Adrenal gland (tissue), 12 donors: ENCODE data around the gene GLRX. TPM values are rescaled to one million over a fixed set of nuclear protein-coding genes. Genes with fewer than 3 reads are reported as not detected.
"Not testable (repeated sequence)": the region's sequence is repeated elsewhere in the genome, so short reads cannot be mapped to it uniquely, and the experiment has no call there.

Source experiments
- DNase-seq, 7 donors: peaks; one replicate each; pipeline ENCODE4 v3.0.0-alpha.2; 2019 to 2020
- H3K27ac ChIP-seq, 5 donors: fragments of 200-600 bp; sonication (generic) in 4 of 5; 1 replicate in 3 of 5; 2 replicates in 2 of 5; pipeline versions ENCODE4 v1.5.1 to v1.8.0; 2016 to 2020; ENCODE audit warnings: mild to moderate bottlenecking in 1 of 5
- H3K27me3 ChIP-seq: fragments of 200-600 bp; 2 replicates; pipeline ENCODE4 v1.8.0; 2021
- H3K36me3 ChIP-seq, 2 donors: fragments of 200-600 bp; replicated peaks in 1 of 2; 1 replicate in 1 of 2; 2 replicates in 1 of 2; pipeline versions ENCODE4 v1.5.1 to v1.8.0; 2018 to 2022
- H3K4me1 ChIP-seq, 2 donors: fragments of 200-600 bp; replicated peaks in 1 of 2; 1 replicate in 1 of 2; 2 replicates in 1 of 2; pipeline versions ENCODE4 v1.5.1 to v1.8.0; 2018 to 2021
- H3K4me3 ChIP-seq, 4 donors: fragments of 200-600 bp; sonication (generic) in 3 of 4; one replicate each; pipeline ENCODE4 v1.5.1; 2016 to 2018
- H3K9me3 ChIP-seq, 3 donors: fragments of 200-600 bp; sonication (generic) in 1 of 3; replicated peaks in 1 of 3; 1 replicate in 2 of 3; 2 replicates in 1 of 3; pipeline versions ENCODE4 v1.5.1 to v1.8.0; 2016 to 2021
- POLR2A ChIP-seq, 2 donors: fragments of 450-650 bp; IDR thresholded peaks; one replicate each; pipeline ENCODE4 v1.6.1; 2017; ENCODE audit warnings: antibody characterized with exemption in 2 of 2, mild to moderate bottlenecking in 2 of 2, moderate library complexity in 1 of 2
- WGBS, 4 donors: extraction: QIAGEN DNeasy Blood & Tissue Kit in 2 of 4; methylation state at CpG; one replicate each; pipeline versions ENCODE4 v1.1.5 to v1.1.7; 2013 to 2017; 5-methylcytosine and 5-hydroxymethylcytosine counted together
- intact Hi-C, 2 donors: fragments of 100-400 bp; cut with DNase I; formaldehyde crosslinking; loops; one replicate each; pipeline versions ENCODE4 v1.14.1 to v1.15.0; 2022 to 2023
- polyA plus RNA-seq, 3 donors: library from polyadenylated mRNA; stranded (reverse); fragments of 200-250 nt in 2 of 3; fragments of 350-450 nt in 1 of 3; fragmentation: Illumina TruSeq in 1 of 3; extraction: RNeasy Lipid Tissue Mini Kit (QIAGEN cat#74804) in 1 of 3; gene quantifications; one replicate each; pipeline ENCODE4 v1.2.3, GENCODE V29; 2013 to 2014
- total RNA-seq, 9 donors: library from RNA; depleted of rRNA in 4 of 9; stranded (reverse); fragments of >200 nt in 4 of 9; fragments of 120-200 nt in 1 of 9; fragmentation: NEBNext Ultra II Directional in 1 of 9; extraction: Animal tissue kit (Norgen Biotek cat#: 25700) in 1 of 9; gene quantifications; one replicate each; pipeline versions ENCODE4 v1.1.0 to v1.2.4, GENCODE V29; 2013 to 2023
- TF ChIP-seq, protein P1 (sequence below), 6 experiments: fragments of 450-650 bp in 4 of 6; fragments of 200-600 bp in 2 of 6; sonication (generic) in 1 of 6; IDR thresholded peaks; 1 replicate in 5 of 6; 2 replicates in 1 of 6; pipeline versions ENCODE4 v1.5.1 to v1.8.0; 2016 to 2021; ENCODE audit warnings: antibody characterized with exemption in 6 of 6, mild to moderate bottlenecking in 2 of 6, moderate library complexity in 1 of 6
- donor health status: healthy with polysubstance abuse.
- donor health status: Bipolar disorder and iron deficiency.
- donor health status: DM: yes; HTN: yes; CAD: no.
- donor health status: DM: no; HTN: no; CAD: no.
- donor health status: DM: no; HTN: no; CAD: no.
- donor health status: DM: yes; HTN: yes; CAD: no.

The GLRX gene
- total and polyA plus RNA-seq, 12 donors = 55.7 to 279 (median 116) TPM

DNA sequence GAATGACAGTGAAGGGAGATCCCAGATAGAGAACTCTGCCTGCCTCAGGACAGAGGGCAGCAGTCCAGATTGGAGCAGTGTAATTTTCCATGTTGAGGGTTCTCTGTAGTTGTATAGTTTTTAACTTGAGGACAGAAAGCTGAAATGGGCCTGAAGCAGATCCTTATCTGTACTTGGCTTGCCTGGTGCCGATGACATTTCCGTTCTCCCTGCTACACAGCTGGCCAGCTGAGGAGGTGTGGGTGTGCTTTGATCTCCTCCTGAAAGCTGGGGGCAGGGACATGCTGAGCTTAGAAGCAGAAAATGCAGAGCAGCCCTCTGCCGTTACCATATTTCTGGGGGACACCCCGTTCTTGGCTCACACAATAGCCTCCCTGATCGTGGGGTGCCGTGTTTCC, 10.5 kb downstream of the GLRX start:
- H3K36me3 ChIP-seq = peaks cover 0 to 31% of the 10 kb centered on the region in 2 donors
- peak; percentile 38 to 86 (median 81) for DNase-seq
- TF ChIP-seq, protein P1, sequence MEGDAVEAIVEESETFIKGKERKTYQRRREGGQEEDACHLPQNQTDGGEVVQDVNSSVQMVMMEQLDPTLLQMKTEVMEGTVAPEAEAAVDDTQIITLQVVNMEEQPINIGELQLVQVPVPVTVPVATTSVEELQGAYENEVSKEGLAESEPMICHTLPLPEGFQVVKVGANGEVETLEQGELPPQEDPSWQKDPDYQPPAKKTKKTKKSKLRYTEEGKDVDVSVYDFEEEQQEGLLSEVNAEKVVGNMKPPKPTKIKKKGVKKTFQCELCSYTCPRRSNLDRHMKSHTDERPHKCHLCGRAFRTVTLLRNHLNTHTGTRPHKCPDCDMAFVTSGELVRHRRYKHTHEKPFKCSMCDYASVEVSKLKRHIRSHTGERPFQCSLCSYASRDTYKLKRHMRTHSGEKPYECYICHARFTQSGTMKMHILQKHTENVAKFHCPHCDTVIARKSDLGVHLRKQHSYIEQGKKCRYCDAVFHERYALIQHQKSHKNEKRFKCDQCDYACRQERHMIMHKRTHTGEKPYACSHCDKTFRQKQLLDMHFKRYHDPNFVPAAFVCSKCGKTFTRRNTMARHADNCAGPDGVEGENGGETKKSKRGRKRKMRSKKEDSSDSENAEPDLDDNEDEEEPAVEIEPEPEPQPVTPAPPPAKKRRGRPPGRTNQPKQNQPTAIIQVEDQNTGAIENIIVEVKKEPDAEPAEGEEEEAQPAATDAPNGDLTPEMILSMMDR (IDR thresholded peaks at IDR 0.05) = no peak
- TF ChIP-seq POLR2A (IDR thresholded peaks at IDR 0.05) = no peak
- no peaks in the 10 kb centered on the region for H3K9me3 ChIP-seq
- 9 to 24% (median 21%) methylated on average over 6 of the region's 6 CpGs for WGBS, 4 donors
- no peaks in the 10 kb centered on the region for H3K27me3 ChIP-seq
- peak overlapping the region; percentile 63 to 83 (median 75) for H3K27ac ChIP-seq
- peaks cover 30 to 62% of the 10 kb centered on the region in 2 donors for H3K4me1 ChIP-seq
- no peak overlapping the region for H3K4me3 ChIP-seq
- intact Hi-C loops = no loop called here

DNA sequence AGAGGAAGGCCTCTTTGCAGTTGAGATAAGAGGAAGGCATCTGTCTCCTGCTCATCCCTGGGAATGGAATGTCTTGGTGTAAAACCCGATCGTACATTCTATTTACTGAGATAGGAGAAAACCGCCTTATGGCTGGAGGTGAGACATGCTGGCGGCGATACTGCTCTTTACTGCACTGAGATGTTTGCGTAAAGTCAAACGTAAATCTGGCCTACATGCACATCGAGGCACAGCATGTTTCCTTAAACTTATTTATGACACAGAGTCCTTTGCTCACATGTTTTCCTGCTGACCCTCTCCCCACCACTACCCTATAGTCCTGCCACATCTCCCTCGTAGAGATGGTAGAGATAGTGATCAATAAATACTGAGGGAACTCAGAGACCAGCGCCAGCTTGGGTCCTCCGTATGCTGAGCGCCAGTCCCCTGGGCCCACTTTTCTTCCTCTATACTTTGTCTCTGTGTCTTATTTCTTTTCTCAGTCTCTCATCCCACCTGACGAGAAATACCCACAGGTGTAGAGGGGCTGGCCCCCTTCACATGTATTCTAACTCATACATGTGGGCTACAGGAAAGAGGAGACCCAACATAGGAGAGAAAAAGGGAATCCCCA, 11.0 kb downstream of the GLRX start:
- peak overlapping the region; percentile 63 to 83 (median 75) for H3K27ac ChIP-seq
- H3K4me1 ChIP-seq = peaks cover 30 to 59% of the 10 kb centered on the region in 2 donors
- DNase-seq = peak in 1 of 7 donors; percentile 18
- H3K27me3 ChIP-seq, H3K4me3 ChIP-seq, H3K9me3 ChIP-seq, intact Hi-C loops: not testable (repeated sequence)
- H3K36me3 ChIP-seq = peaks cover 0 to 27% of the 10 kb centered on the region in 2 donors
- WGBS, 4 donors = 76 to 87% (median 82%) methylated on average over 12 to 13 of the region's 13 CpGs

DNA sequence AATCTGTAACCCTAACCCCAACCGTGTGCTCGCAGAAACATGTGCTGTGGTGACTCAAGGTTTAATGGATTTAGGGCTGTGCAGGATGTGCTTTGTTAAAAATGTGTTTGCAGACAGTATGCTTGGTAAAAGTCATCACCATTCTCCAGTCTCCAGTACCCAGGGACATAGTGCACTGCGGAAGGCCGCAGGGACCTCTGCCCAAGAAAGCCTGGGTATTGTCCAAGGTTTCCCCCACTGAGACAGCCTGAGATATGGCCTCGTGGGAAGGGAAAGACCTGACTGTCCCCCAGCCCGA, 11.5 kb downstream of the GLRX start:
- WGBS, 4 donors = 70 to 82% (median 80%) methylated on average over 4 to 6 of the region's 6 CpGs

DNA sequence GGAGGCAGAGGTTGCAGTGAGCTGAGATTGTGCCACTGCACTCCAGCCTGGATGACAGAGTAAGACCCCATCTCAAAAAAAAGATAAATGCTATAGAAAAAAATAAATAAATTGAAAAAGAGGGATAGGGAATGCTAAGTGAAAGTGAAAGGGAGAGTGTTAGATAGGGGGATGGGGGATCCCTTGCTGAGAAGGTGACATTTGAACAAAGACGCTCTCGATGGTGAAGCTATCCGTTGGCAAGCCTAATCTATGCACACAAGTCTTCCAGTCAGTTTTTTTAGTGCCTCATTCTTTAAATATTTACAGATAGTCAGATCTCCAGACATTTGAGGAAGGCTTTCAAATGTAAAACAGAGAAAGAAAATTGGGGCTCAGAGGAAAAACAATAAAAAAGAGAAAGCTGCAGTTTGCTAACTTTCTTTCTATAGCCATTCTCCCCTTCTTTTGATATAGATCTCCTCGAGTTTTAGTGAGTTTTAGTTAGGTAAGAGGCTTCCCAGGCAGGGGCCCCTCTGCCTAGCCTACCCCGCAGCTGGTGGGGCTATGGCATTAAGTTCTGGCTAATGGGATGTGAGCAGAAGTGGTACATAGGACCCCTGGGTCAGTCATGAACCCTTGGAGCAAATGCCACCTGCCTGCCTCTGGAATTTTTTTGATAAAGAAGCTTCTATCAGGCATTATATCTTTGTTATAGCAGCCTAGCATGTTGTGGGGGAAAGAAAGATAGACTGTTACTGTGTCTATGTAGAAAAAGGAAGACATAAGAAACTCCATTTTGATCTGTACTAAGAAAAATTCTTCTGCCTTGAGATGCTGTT, 12.0 kb downstream of the GLRX start:
- H3K27me3 ChIP-seq = no peaks in the 10 kb centered on the region
- peaks cover 30 to 55% of the 10 kb centered on the region in 2 donors for H3K4me1 ChIP-seq
- 63 to 68% (median 67%) methylated on average over 5 of the region's 5 CpGs for WGBS, 4 donors
- H3K36me3 ChIP-seq = peaks cover 0 to 17% of the 10 kb centered on the region in 2 donors
- H3K9me3 ChIP-seq = no peaks in the 10 kb centered on the region
- peak in 1 of 7 donors; percentile 16 for DNase-seq
- intact Hi-C loops = no loop called here
- TF ChIP-seq, protein P1 (IDR thresholded peaks at IDR 0.05) = no peak
- no peak for TF ChIP-seq POLR2A (IDR thresholded peaks at IDR 0.05)
- peak overlapping the region in 3 of 5 donors; percentile 52 to 83 (median 76) for H3K27ac ChIP-seq
- no peak overlapping the region for H3K4me3 ChIP-seq

More for the DNA sequence above, 11.5 kb downstream of the GLRX start:
- H3K9me3 ChIP-seq, H3K27me3 ChIP-seq, H3K4me3 ChIP-seq, intact Hi-C loops: not testable (repeated sequence)
- peaks cover 30 to 59% of the 10 kb centered on the region in 2 donors for H3K4me1 ChIP-seq
- peak in 1 of 7 donors; percentile 20 for DNase-seq
- peaks cover 0 to 22% of the 10 kb centered on the region in 2 donors for H3K36me3 ChIP-seq
- peak overlapping the region in 2 of 5 donors; percentile 76 to 83 for H3K27ac ChIP-seq

DNA sequence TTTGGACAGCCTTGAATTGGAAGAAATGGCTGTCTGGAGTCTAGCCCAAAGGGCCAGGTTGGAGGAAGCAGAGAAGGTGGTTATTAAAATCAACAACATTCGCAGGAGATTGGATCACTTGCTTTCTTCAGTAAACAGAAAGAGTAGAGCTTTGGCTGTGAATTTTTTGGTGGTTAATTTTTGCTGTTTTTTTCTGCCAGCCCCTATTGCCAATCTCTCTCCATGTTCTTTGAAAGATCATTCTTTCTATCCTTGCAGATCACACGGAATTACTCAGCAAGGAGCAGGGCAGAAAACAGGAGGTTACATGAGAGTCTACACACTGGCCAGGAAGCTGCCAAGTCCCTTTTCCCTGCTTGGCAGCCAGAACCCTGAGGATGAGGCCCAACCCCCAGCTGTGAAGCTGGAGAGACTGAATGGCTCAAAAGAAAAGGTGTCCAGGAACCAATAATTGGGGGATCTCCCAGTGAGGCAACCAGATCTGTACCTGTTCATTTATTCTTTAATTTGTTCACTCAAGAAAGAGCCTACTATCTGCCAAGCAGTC, 13.0 kb downstream of the GLRX start:
- Histone ChIP-seq H3K36me3 (peaks cover 0 to 7% of the 10 kb centered on the region in 2 donors), H3K27ac (peak overlapping the region; percentile 11 to 84 (median 52)), H3K27me3 (no peaks in the 10 kb centered on the region), H3K4me1 (peaks cover 30 to 45% of the 10 kb centered on the region in 2 donors), H3K9me3 (no peaks in the 10 kb centered on the region), H3K4me3 (no peak overlapping the region)
- WGBS, 4 donors = 17 to 44% (median 33%) methylated on average over 2 of the region's 2 CpGs
- DNase-seq = peak in 6 of 7 donors; percentile 60 to 80 (median 72)
- intact Hi-C loops = no loop called here
- TF ChIP-seq, protein P1 (IDR thresholded peaks at IDR 0.05) = no peak
- TF ChIP-seq POLR2A (IDR thresholded peaks at IDR 0.05) = no peak
